ENCODE data around the gene OR7C1.
A peak's percentile ranks its signal among the peaks of the same experiment; 100 is the strongest.
"Not testable (repeated sequence)": the region's sequence is repeated elsewhere in the genome, so short reads cannot be mapped to it uniquely, and the experiment has no call there.

OR7C1 gene

GRCh38 chr19:14783410-14783998 is 51.5 kb downstream of the OR7C1 start:
- H3K4me1 ChIP-seq (ENCODE audit: control insufficient read depth, insufficient read depth, low read length); H3K9ac ChIP-seq (ENCODE audit: low read depth, low read length); H3K27me3 ChIP-seq (ENCODE audit: control insufficient read depth, insufficient read depth, low read length); H3K36me3 ChIP-seq (ENCODE audit: control insufficient read depth, insufficient read depth, low read length); H3K9me3 ChIP-seq (ENCODE audit: control insufficient read depth, insufficient read depth, low read length); H3K4me3 ChIP-seq (ENCODE audit: low read depth, low read length): not testable (repeated sequence)

- no peak overlapping the region for H3K4me3 ChIP-seq (ENCODE audit: low read depth, low read length)
- peaks cover 4% of the 10 kb centered on the region for H3K4me1 ChIP-seq (ENCODE audit: control insufficient read depth, insufficient read depth, low read length)
- no peaks in the 10 kb centered on the region for H3K27me3 ChIP-seq (ENCODE audit: control insufficient read depth, insufficient read depth, low read length)
- H3K36me3 ChIP-seq (ENCODE audit: control insufficient read depth, insufficient read depth, low read length), result no peaks in the 10 kb centered on the region
- no peak overlapping the region for H3K9ac ChIP-seq (ENCODE audit: low read depth, low read length)
- H3K9me3 ChIP-seq (ENCODE audit: control insufficient read depth, insufficient read depth, low read length), result no peaks in the 10 kb centered on the region
Observed at GRCh38 chr19:14782626-14783409, 52.2 kb downstream of the OR7C1 start.

- not testable (repeated sequence) for H3K9ac ChIP-seq (ENCODE audit: low read depth, low read length); H3K27me3 ChIP-seq (ENCODE audit: control insufficient read depth, insufficient read depth, low read length); H3K9me3 ChIP-seq (ENCODE audit: control insufficient read depth, insufficient read depth, low read length); H3K4me3 ChIP-seq (ENCODE audit: low read depth, low read length); H3K36me3 ChIP-seq (ENCODE audit: control insufficient read depth, insufficient read depth, low read length); H3K4me1 ChIP-seq (ENCODE audit: control insufficient read depth, insufficient read depth, low read length)
Observed at GRCh38 chr19:14781713-14782536, 53.1 kb downstream of the OR7C1 start.

- not testable (repeated sequence) for H3K9me3 ChIP-seq (ENCODE audit: control insufficient read depth, insufficient read depth, low read length); H3K4me1 ChIP-seq (ENCODE audit: control insufficient read depth, insufficient read depth, low read length); H3K4me3 ChIP-seq (ENCODE audit: low read depth, low read length); H3K9ac ChIP-seq (ENCODE audit: low read depth, low read length); H3K27me3 ChIP-seq (ENCODE audit: control insufficient read depth, insufficient read depth, low read length); H3K36me3 ChIP-seq (ENCODE audit: control insufficient read depth, insufficient read depth, low read length)
Observed at GRCh38 chr19:14780622-14781225, 54.3 kb downstream of the OR7C1 start.

GRCh38 chr19:14779151-14779550 is 55.8 kb downstream of the OR7C1 start:
- no peaks in the 10 kb centered on the region for H3K9me3 ChIP-seq (ENCODE audit: control insufficient read depth, insufficient read depth, low read length)
- no peak overlapping the region for H3K4me3 ChIP-seq (ENCODE audit: low read depth, low read length)
- no peak overlapping the region for H3K9ac ChIP-seq (ENCODE audit: low read depth, low read length)
- H3K36me3 ChIP-seq (ENCODE audit: control insufficient read depth, insufficient read depth, low read length), result no peaks in the 10 kb centered on the region
- no peaks in the 10 kb centered on the region for H3K4me1 ChIP-seq (ENCODE audit: control insufficient read depth, insufficient read depth, low read length)
- no peaks in the 10 kb centered on the region for H3K27me3 ChIP-seq (ENCODE audit: control insufficient read depth, insufficient read depth, low read length)

DNA sequence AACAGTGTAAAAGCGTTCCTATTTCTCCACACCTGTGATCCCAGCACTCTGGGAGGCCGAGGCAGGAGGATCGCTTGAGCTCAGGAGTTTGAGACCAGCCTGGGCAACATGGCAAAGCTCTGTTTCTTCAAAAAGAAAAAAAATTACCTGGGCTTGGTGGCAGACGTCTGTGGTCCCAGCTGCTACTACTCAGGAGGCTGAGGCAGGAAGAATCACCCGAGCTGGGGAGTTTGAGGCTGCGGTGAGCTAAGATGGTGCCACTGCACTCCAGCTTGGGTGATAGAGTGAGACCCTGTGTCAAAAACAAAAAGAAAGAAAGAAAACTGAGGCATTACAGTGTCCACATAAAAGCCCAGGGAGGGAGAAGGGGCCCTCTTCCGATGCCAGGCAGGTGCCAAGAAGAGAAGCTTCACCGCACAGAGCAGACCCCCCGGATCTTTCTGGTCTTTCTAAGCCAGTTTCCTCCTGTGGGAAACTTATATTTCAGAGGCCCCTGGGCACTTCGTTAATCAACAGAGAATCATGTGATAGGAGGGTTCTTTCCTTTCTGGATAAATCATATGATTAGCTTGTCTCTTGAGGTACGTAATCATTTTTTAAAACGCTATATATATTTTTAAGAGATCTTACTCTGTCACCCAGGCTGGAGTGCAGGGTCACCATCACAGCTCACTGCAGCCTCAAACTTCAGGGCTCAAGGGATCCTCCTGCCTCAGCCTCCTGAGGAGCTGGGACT is 56.7 kb downstream of the OR7C1 start, which contains the start of gene ADGRE2:
TSS of gene ADGRE2 (minus strand) at position 451 of the 736 bp plus-strand sequence. CDS start 1,804 bp downstream, outside the sequence.
- not testable (repeated sequence) for H3K9ac ChIP-seq (ENCODE audit: low read depth, low read length); H3K4me1 ChIP-seq (ENCODE audit: control insufficient read depth, insufficient read depth, low read length); H3K4me3 ChIP-seq (ENCODE audit: low read depth, low read length); H3K27me3 ChIP-seq (ENCODE audit: control insufficient read depth, insufficient read depth, low read length); H3K36me3 ChIP-seq (ENCODE audit: control insufficient read depth, insufficient read depth, low read length); H3K9me3 ChIP-seq (ENCODE audit: control insufficient read depth, insufficient read depth, low read length)

- not testable (repeated sequence) for H3K9me3 ChIP-seq (ENCODE audit: control insufficient read depth, insufficient read depth, low read length); H3K36me3 ChIP-seq (ENCODE audit: control insufficient read depth, insufficient read depth, low read length); H3K27me3 ChIP-seq (ENCODE audit: control insufficient read depth, insufficient read depth, low read length); H3K4me1 ChIP-seq (ENCODE audit: control insufficient read depth, insufficient read depth, low read length); H3K4me3 ChIP-seq (ENCODE audit: low read depth, low read length); H3K9ac ChIP-seq (ENCODE audit: low read depth, low read length)
Observed at GRCh38 chr19:14777645-14778044, 57.3 kb downstream of the OR7C1 start.

- Histone ChIP-seq H3K4me3 (ENCODE audit: low read depth, low read length) (peak overlapping the region; percentile 71), H3K27me3 (ENCODE audit: control insufficient read depth, insufficient read depth, low read length) (no peaks in the 10 kb centered on the region), H3K36me3 (ENCODE audit: control insufficient read depth, insufficient read depth, low read length) (peaks cover 3% of the 10 kb centered on the region), H3K4me1 (ENCODE audit: control insufficient read depth, insufficient read depth, low read length) (no peaks in the 10 kb centered on the region), H3K9me3 (ENCODE audit: control insufficient read depth, insufficient read depth, low read length) (no peaks in the 10 kb centered on the region), H3K9ac (ENCODE audit: low read depth, low read length) (peak overlapping the region; percentile 24)
Observed at GRCh38 chr19:14775869-14776586, 59.0 kb downstream of the OR7C1 start.

- not testable (repeated sequence) for H3K9ac ChIP-seq (ENCODE audit: low read depth, low read length); H3K36me3 ChIP-seq (ENCODE audit: control insufficient read depth, insufficient read depth, low read length); H3K4me1 ChIP-seq (ENCODE audit: control insufficient read depth, insufficient read depth, low read length); H3K9me3 ChIP-seq (ENCODE audit: control insufficient read depth, insufficient read depth, low read length); H3K27me3 ChIP-seq (ENCODE audit: control insufficient read depth, insufficient read depth, low read length)
- peak overlapping the region; percentile 71 for H3K4me3 ChIP-seq (ENCODE audit: low read depth, low read length)
Observed at GRCh38 chr19:14775326-14775725, 59.7 kb downstream of the OR7C1 start.

GRCh38 chr19:14774373-14774772 is 60.6 kb downstream of the OR7C1 start:
- no peaks in the 10 kb centered on the region for H3K9me3 ChIP-seq (ENCODE audit: control insufficient read depth, insufficient read depth, low read length)
- peaks cover 3% of the 10 kb centered on the region for H3K36me3 ChIP-seq (ENCODE audit: control insufficient read depth, insufficient read depth, low read length)
- H3K9ac ChIP-seq (ENCODE audit: low read depth, low read length), result no peak overlapping the region
- no peaks in the 10 kb centered on the region for H3K4me1 ChIP-seq (ENCODE audit: control insufficient read depth, insufficient read depth, low read length)
- H3K4me3 ChIP-seq (ENCODE audit: low read depth, low read length), result no peak overlapping the region
- H3K27me3 ChIP-seq (ENCODE audit: control insufficient read depth, insufficient read depth, low read length), result no peaks in the 10 kb centered on the region

DNA sequence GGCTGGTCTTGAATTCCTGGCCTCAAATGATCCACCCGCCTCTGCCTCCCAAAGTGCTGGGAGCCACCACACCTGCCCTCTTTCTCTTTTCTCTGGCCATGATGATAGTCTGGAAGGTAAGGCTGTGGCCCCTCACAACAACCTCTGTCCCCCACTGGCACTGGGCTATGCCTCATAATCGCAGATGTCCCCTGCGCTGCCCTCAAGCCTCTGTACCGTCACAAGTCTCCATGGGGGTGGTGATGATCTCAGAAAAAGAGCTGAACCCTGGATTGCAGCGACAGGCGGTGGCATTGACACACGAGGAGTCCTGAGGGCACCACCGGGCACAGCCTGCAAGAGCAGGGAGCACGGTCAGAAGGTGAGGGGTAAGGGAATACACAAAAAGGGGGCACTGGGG is 61.3 kb downstream of the OR7C1 start:
- not testable (repeated sequence) for H3K4me3 ChIP-seq (ENCODE audit: low read depth, low read length); H3K36me3 ChIP-seq (ENCODE audit: control insufficient read depth, insufficient read depth, low read length); H3K9ac ChIP-seq (ENCODE audit: low read depth, low read length); H3K27me3 ChIP-seq (ENCODE audit: control insufficient read depth, insufficient read depth, low read length); H3K4me1 ChIP-seq (ENCODE audit: control insufficient read depth, insufficient read depth, low read length); H3K9me3 ChIP-seq (ENCODE audit: control insufficient read depth, insufficient read depth, low read length)
